HCT116 (cell line): ENCODE measurements around the gene GAS2L2.

Experiments used
- CTCF ChIP-seq, 3 experiments: fragments of 200-600 bp in 1 of 3; sonication (generic) in 1 of 3; IDR thresholded peaks in 2 of 3; conservative IDR thresholded peaks in 1 of 3; 2 replicates each; pipeline ENCODE4 v1.5.1; 2012 to 2017; ENCODE audit warnings: low read depth in 2 of 3, low read length in 2 of 3, antibody characterized with exemption in 1 of 3, borderline replicate concordance in 1 of 3, control low read depth in 1 of 3, mild to moderate bottlenecking in 1 of 3, mixed read lengths in 1 of 3, mixed run types in 1 of 3, moderate library complexity in 1 of 3; ENCODE audit not compliant: insufficient read depth in 1 of 3
- EZH2 ChIP-seq: fragments of 200-600 bp; sonication (generic); IDR thresholded peaks from 2 replicates; pipeline ENCODE4 v1.6.1; 2017; ENCODE audit warnings: antibody characterized with exemption, mixed run types
- EZH2phosphoT487 ChIP-seq: fragments of 200-600 bp; IDR thresholded peaks from 2 replicates; pipeline ENCODE4 v1.6.1; 2018; ENCODE audit warnings: antibody characterized with exemption, borderline replicate concordance
- JUND ChIP-seq: IDR thresholded peaks from 2 replicates; pipeline ENCODE4 v1.6.1; 2012
- POLR2A ChIP-seq: IDR thresholded peaks from 2 replicates; pipeline ENCODE4 v1.7.0; 2011; ENCODE audit warnings: borderline replicate concordance; ENCODE audit not compliant: insufficient read depth, insufficient read length; ENCODE audit errors: extremely low read depth
- POLR2AphosphoS5 ChIP-seq: IDR thresholded peaks from 2 replicates; pipeline ENCODE4 v1.6.1; 2011; ENCODE audit warnings: mild to moderate bottlenecking, low read depth, low read length, moderate library complexity
- TCF7L2 ChIP-seq: IDR thresholded peaks from 2 replicates; pipeline ENCODE4 v1.7.0; 2011; ENCODE audit warnings: borderline replicate concordance, inconsistent platforms; ENCODE audit not compliant: insufficient read depth, insufficient read length; ENCODE audit errors: extremely low read depth
- TF ChIP-seq, protein P1 (sequence below): IDR thresholded peaks from 2 replicates; pipeline ENCODE4 v1.6.1; 2012; ENCODE audit warnings: low read depth

GRCh38 chr17:35745749-35746320, 7.2 kb downstream of the GAS2L2 start:
- TF ChIP-seq CTCF (IDR thresholded peaks at IDR 0.05 in 2 of 3, conservative IDR thresholded peaks at IDR 0.05 in 1 of 3; ENCODE audit: borderline replicate concordance in 1 of 3, insufficient read depth in 1 of 3, low read depth in 2 of 3, low read length in 2 of 3) (no peak), POLR2A (no peak), EZH2phosphoT487 (no peak), POLR2AphosphoS5 (no peak), TCF7L2 (no peak), EZH2 (no peak), JUND (no peak)
- TF ChIP-seq, protein P1, sequence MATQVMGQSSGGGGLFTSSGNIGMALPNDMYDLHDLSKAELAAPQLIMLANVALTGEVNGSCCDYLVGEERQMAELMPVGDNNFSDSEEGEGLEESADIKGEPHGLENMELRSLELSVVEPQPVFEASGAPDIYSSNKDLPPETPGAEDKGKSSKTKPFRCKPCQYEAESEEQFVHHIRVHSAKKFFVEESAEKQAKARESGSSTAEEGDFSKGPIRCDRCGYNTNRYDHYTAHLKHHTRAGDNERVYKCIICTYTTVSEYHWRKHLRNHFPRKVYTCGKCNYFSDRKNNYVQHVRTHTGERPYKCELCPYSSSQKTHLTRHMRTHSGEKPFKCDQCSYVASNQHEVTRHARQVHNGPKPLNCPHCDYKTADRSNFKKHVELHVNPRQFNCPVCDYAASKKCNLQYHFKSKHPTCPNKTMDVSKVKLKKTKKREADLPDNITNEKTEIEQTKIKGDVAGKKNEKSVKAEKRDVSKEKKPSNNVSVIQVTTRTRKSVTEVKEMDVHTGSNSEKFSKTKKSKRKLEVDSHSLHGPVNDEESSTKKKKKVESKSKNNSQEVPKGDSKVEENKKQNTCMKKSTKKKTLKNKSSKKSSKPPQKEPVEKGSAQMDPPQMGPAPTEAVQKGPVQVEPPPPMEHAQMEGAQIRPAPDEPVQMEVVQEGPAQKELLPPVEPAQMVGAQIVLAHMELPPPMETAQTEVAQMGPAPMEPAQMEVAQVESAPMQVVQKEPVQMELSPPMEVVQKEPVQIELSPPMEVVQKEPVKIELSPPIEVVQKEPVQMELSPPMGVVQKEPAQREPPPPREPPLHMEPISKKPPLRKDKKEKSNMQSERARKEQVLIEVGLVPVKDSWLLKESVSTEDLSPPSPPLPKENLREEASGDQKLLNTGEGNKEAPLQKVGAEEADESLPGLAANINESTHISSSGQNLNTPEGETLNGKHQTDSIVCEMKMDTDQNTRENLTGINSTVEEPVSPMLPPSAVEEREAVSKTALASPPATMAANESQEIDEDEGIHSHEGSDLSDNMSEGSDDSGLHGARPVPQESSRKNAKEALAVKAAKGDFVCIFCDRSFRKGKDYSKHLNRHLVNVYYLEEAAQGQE: no peak
